Measurements from ENCODE around the gene FXYD6.

FXYD6 gene

GRCh38 chr11:117851106-117851505 lies 25.4 kb downstream of the FXYD6 start:
- DNase-seq (ENCODE audit: low spot score) = peak; percentile 21
- Histone ChIP-seq H3K4me3 (no peak overlapping the region), H3K27ac (no peak overlapping the region)
- TF ChIP-seq CTCF (IDR thresholded peaks at IDR 0.05) = no peak

- Histone ChIP-seq H3K4me3 (no peak overlapping the region), H3K27ac (no peak overlapping the region)
- peak; percentile 52 for DNase-seq (ENCODE audit: low spot score)
- no peak for TF ChIP-seq CTCF (IDR thresholded peaks at IDR 0.05)
Observed at GRCh38 chr11:117849781-117850414, 26.6 kb downstream of the FXYD6 start.

GRCh38 chr11:117843666-117844484 lies 32.6 kb downstream of the FXYD6 start:
- DNase-seq (ENCODE audit: low spot score) = peak; percentile 79
- peak; percentile 97 for TF ChIP-seq CTCF (IDR thresholded peaks at IDR 0.05)
- no peak overlapping the region for H3K4me3 ChIP-seq
- H3K27ac ChIP-seq = no peak overlapping the region

GRCh38 chr11:117842131-117842941 lies 34.1 kb downstream of the FXYD6 start:
- TF ChIP-seq CTCF (IDR thresholded peaks at IDR 0.05) = no peak
- Histone ChIP-seq H3K4me3 (no peak overlapping the region), H3K27ac (peak overlapping the region; percentile 29 to 57)
- DNase-seq (ENCODE audit: low spot score) = peak; percentile 72

GRCh38 chr11:117841551-117842031 lies 34.9 kb downstream of the FXYD6 start:
- no peak for TF ChIP-seq CTCF (IDR thresholded peaks at IDR 0.05)
- DNase-seq (ENCODE audit: low spot score) = peak; percentile 54
- Histone ChIP-seq H3K27ac (peak overlapping the region; percentile 23 to 30), H3K4me3 (no peak overlapping the region)

GRCh38 chr11:117840881-117841550 lies 35.4 kb downstream of the FXYD6 start:
- Histone ChIP-seq H3K27ac (peak overlapping the region in 1 of 2 donors; percentile 30), H3K4me3 (no peak overlapping the region)
- peak; percentile 62 for DNase-seq (ENCODE audit: low spot score)
- no peak for TF ChIP-seq CTCF (IDR thresholded peaks at IDR 0.05)
